ENCODE measurements around the gene PRSS33.

The PRSS33 gene

GRCh38 chr16:2825049-2825742, 37.8 kb upstream of the PRSS33 start:
- no peak for ATAC-seq
- no peak overlapping the region for H3K4me3 Mint-ChIP-seq
- H3K27me3 Mint-ChIP-seq: peaks cover 60% of the 10 kb centered on the region
- H3K9me3 Mint-ChIP-seq: no peaks in the 10 kb centered on the region
- no peaks in the 10 kb centered on the region for H3K36me3 Mint-ChIP-seq
- H3K27ac Mint-ChIP-seq: no peak overlapping the region
- no peaks in the 10 kb centered on the region for H3K4me1 Mint-ChIP-seq

GRCh38 chr16:2824626-2825025, 37.3 kb upstream of the PRSS33 start:
- H3K4me3 Mint-ChIP-seq: no peak overlapping the region
- H3K4me1 Mint-ChIP-seq: no peaks in the 10 kb centered on the region
- no peak for ATAC-seq
- H3K36me3 Mint-ChIP-seq: no peaks in the 10 kb centered on the region
- H3K27me3 Mint-ChIP-seq: peaks cover 56% of the 10 kb centered on the region
- no peaks in the 10 kb centered on the region for H3K9me3 Mint-ChIP-seq
- no peak overlapping the region for H3K27ac Mint-ChIP-seq

- Mint-ChIP-seq H3K27ac (no peak overlapping the region), H3K27me3 (peaks cover 41% of the 10 kb centered on the region), H3K4me3 (no peak overlapping the region), H3K36me3 (no peaks in the 10 kb centered on the region), H3K9me3 (no peaks in the 10 kb centered on the region), H3K4me1 (no peaks in the 10 kb centered on the region)
- no peak for ATAC-seq
These were observed 35.1 kb upstream of the PRSS33 start for GRCh38 chr16:2822496-2822895.

GRCh38 chr16:2822158-2822495, 34.8 kb upstream of the PRSS33 start:
- Mint-ChIP-seq H3K4me1 (no peaks in the 10 kb centered on the region), H3K27ac (no peak overlapping the region), H3K4me3 (no peak overlapping the region), H3K27me3 (peaks cover 37% of the 10 kb centered on the region), H3K9me3 (no peaks in the 10 kb centered on the region), H3K36me3 (no peaks in the 10 kb centered on the region)
- ATAC-seq: no peak

- Mint-ChIP-seq H3K4me1 (no peaks in the 10 kb centered on the region), H3K4me3 (no peak overlapping the region), H3K27ac (no peak overlapping the region), H3K9me3 (no peaks in the 10 kb centered on the region), H3K27me3 (peaks cover 34% of the 10 kb centered on the region), H3K36me3 (no peaks in the 10 kb centered on the region)
- no peak for ATAC-seq
These were observed 34.3 kb upstream of the PRSS33 start for GRCh38 chr16:2821487-2822157.

GRCh38 chr16:2820836-2821486, 33.6 kb upstream of the PRSS33 start:
- H3K4me1 Mint-ChIP-seq: no peaks in the 10 kb centered on the region
- H3K27ac Mint-ChIP-seq: no peak overlapping the region
- ATAC-seq: no peak
- H3K27me3 Mint-ChIP-seq: peaks cover 30% of the 10 kb centered on the region
- no peaks in the 10 kb centered on the region for H3K36me3 Mint-ChIP-seq
- H3K9me3 Mint-ChIP-seq: no peaks in the 10 kb centered on the region
- no peak overlapping the region for H3K4me3 Mint-ChIP-seq

- Mint-ChIP-seq H3K9me3 (no peaks in the 10 kb centered on the region), H3K36me3 (no peaks in the 10 kb centered on the region), H3K27me3 (peaks cover 22% of the 10 kb centered on the region), H3K4me1 (no peaks in the 10 kb centered on the region), H3K27ac (no peak overlapping the region), H3K4me3 (no peak overlapping the region)
- ATAC-seq: no peak
These were observed 32.8 kb upstream of the PRSS33 start for GRCh38 chr16:2819939-2820835.

GRCh38 chr16:2819179-2819938, 32.0 kb upstream of the PRSS33 start:
- Mint-ChIP-seq H3K4me1 (no peaks in the 10 kb centered on the region), H3K27me3 (peaks cover 20% of the 10 kb centered on the region), H3K4me3 (no peak overlapping the region), H3K9me3 (no peaks in the 10 kb centered on the region), H3K27ac (no peak overlapping the region), H3K36me3 (no peaks in the 10 kb centered on the region)
- no peak for ATAC-seq

GRCh38 chr16:2818272-2818876, 31.0 kb upstream of the PRSS33 start:
- Mint-ChIP-seq H3K4me3 (no peak overlapping the region), H3K27me3 (peaks cover 20% of the 10 kb centered on the region), H3K4me1 (no peaks in the 10 kb centered on the region), H3K27ac (no peak overlapping the region), H3K9me3 (no peaks in the 10 kb centered on the region), H3K36me3 (no peaks in the 10 kb centered on the region)
- no peak for ATAC-seq

GRCh38 chr16:2817340-2818271, 30.2 kb upstream of the PRSS33 start:
- ATAC-seq: peak; percentile 5
- Mint-ChIP-seq H3K4me3 (peak overlapping the region; percentile 51), H3K27ac (no peak overlapping the region)

GRCh38 chr16:2816751-2817339, 29.5 kb upstream of the PRSS33 start, which contains the start of gene PRSS21:
Gene PRSS21 (plus strand): TSS chr16:2817237. CDS start chr16:2817269, 32 bp downstream.
- Mint-ChIP-seq H3K4me3 (peak within 1 kb of the TSS; percentile 51), H3K36me3 (no peaks in the 10 kb centered on the region), H3K27ac (no peak within 1 kb of the TSS), H3K9me3 (no peaks in the 10 kb centered on the region), H3K4me1 (no peaks in the 10 kb centered on the region), H3K27me3 (peaks cover 26% of the 10 kb centered on the region)
- ATAC-seq: peak; percentile 34

More at GRCh38 chr16:2817340-2818271, 30.2 kb upstream of the PRSS33 start:
- Mint-ChIP-seq H3K9me3 (no peaks in the 10 kb centered on the region), H3K27me3 (peaks cover 23% of the 10 kb centered on the region), H3K4me1 (no peaks in the 10 kb centered on the region), H3K36me3 (no peaks in the 10 kb centered on the region)

GRCh38 chr16:2815299-2815771, 28.0 kb upstream of the PRSS33 start:
- H3K4me3 Mint-ChIP-seq: no peak overlapping the region
- H3K4me1 Mint-ChIP-seq: no peaks in the 10 kb centered on the region
- H3K36me3 Mint-ChIP-seq: no peaks in the 10 kb centered on the region
- no peaks in the 10 kb centered on the region for H3K9me3 Mint-ChIP-seq
- peaks cover 31% of the 10 kb centered on the region for H3K27me3 Mint-ChIP-seq
- no peak overlapping the region for H3K27ac Mint-ChIP-seq
- ATAC-seq: no peak
